Omental fat pad (tissue), 4 donors: ENCODE measurements around the gene THEM5. TPM values are rescaled to one million over a fixed set of nuclear protein-coding genes. Genes with fewer than 3 reads are reported as not detected.

Experiments used
- ATAC-seq: fragments of 150-250 bp; one replicate; pipeline ENCODE4 v1.9.1; 2016; ENCODE audit warnings: mild to moderate bottlenecking, moderate library complexity; ENCODE audit not compliant: low FRiP score
- DNase-seq: peaks from one replicate; pipeline ENCODE4 v3.0.0-alpha.2; 2019; ENCODE audit warnings: low spot score
- total RNA-seq, 4 donors: library from RNA; depleted of rRNA; stranded (reverse); fragments of >200 nt; gene quantifications; one replicate each; pipeline ENCODE4 v1.1.0, GENCODE V29; 2016
- TF ChIP-seq, protein P1 (sequence below), 3 donors: fragments of 450-650 bp; IDR thresholded peaks; one replicate each; pipeline ENCODE4 v1.5.1; 2016 to 2017; ENCODE audit warnings: antibody characterized with exemption in 3 of 3, mild to moderate bottlenecking in 3 of 3, moderate library complexity in 2 of 3

Gene THEM5
- total RNA-seq, 4 donors from 2014 or later: not detected

DNA sequence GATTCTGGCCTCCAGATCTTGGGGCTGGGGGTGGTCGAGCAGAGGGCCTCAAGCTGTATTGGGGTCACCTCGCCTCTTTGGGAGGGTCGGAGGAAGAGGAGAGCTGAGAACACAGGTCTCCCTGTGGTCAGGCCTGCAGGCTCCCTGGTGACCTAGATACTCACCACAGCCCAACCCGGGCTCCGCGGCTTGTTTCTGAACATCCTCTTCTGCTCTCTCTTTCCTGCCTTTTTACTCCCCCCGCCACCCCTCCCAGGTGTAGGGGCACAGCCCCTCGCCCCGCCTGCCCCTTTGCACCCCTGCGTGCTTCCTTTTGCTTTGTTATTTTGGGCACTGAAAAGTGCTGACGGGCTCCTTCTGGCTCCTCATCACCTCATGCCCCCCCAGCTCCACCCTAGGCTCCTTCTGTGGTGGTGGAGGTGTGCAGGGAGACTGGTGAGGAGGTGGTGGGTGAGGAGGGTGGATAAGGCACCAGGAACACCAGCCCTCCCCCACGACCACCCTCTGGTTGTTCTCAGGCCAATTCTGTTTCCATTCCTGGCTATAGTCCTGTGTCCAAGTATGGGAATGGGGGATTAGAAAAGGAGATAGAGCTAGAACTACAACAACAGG, 37.7 kb downstream of the THEM5 start:
- DNase-seq (no peak), ATAC-seq (no peak)
- TF ChIP-seq, protein P1, sequence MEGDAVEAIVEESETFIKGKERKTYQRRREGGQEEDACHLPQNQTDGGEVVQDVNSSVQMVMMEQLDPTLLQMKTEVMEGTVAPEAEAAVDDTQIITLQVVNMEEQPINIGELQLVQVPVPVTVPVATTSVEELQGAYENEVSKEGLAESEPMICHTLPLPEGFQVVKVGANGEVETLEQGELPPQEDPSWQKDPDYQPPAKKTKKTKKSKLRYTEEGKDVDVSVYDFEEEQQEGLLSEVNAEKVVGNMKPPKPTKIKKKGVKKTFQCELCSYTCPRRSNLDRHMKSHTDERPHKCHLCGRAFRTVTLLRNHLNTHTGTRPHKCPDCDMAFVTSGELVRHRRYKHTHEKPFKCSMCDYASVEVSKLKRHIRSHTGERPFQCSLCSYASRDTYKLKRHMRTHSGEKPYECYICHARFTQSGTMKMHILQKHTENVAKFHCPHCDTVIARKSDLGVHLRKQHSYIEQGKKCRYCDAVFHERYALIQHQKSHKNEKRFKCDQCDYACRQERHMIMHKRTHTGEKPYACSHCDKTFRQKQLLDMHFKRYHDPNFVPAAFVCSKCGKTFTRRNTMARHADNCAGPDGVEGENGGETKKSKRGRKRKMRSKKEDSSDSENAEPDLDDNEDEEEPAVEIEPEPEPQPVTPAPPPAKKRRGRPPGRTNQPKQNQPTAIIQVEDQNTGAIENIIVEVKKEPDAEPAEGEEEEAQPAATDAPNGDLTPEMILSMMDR (IDR thresholded peaks at IDR 0.05): no peak

DNA sequence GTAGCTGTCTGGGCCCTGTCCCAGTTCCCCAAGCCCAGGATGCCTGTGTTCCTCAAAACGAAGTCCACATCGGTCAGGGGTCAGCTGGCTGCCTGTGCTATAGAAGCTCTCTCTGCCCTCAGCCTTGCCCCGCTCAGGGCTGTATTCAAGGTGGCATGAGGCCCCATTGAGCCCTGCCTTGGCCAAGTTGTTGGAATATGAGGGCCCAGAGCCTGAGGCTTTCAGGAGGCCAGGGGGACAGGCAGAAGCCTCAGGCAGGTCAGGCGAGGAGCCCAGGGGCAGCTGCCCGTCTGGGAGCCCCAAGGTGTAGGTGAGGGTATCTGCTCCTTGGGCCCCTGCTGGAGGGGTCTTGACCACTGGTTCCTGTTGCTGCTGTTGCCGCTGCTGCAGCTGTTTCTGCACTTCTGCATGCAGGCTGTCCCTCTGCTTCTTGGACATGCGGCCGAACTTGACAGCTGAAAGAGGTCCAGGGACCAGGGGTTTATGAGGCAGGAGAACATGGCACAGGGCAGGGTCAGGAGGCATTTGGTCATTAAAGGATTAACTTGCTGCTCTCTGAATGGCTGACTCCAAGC, 38.5 kb downstream of the THEM5 start:
- TF ChIP-seq, protein P1 (IDR thresholded peaks at IDR 0.05): no peak
- DNase-seq: no peak
- no peak for ATAC-seq

DNA sequence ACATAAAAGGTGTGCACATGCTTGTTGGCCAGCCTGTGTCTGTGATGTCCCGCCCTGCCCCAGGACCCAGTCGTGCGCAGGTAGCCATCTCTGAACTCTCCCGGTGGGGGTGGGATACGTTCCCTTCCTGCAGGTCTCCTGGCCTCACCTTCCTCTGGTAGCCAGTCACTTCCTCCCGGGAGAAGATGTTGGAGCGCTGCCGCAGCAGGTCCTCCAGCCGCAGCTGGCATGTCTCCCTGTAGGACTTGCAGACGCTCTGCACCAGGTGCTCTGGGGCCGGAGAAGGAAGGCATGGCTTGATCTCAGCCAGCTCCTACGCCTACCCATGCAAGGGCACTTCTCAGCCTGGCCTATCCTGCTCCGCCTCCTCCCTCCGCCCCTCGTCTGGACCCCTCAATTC, 39.1 kb downstream of the THEM5 start:
- ATAC-seq (no peak), DNase-seq (no peak)
- TF ChIP-seq, protein P1 (IDR thresholded peaks at IDR 0.05): no peak

DNA sequence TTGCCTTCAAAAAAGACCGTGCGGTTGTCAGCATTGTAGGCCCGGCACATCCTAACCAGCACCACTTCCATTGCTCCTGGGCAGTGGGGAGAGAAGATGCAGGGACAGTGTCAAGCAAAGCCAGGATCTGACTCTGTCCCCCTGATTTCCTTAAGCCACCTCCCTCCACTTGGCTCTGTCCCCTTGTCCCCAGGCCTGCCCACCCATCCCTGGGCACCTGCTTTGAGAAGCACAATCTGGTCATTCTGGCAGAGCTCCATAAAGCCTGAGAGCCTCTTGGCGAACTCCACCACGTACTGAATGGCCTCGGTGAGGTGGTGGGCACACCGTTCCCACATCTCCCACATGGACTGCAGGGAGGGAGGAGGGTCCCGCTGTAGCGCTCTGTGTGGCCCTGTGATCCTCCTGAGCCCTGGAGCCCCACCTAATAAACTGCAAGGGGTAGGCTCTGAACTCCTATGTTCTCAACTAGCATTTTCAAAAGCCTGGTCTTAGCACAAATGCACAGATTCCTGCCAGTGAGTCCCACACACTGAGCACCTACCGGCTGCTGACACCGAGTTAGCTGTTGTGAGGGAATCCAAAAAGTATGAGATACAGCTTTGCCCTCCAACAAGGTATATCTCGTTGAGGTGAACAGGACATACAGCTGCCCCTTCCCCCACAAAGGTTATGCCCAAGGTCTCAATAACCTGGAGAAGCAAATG, 40.1 kb downstream of the THEM5 start:
- TF ChIP-seq, protein P1 (IDR thresholded peaks at IDR 0.05): no peak
- ATAC-seq: no peak
- DNase-seq: no peak

DNA sequence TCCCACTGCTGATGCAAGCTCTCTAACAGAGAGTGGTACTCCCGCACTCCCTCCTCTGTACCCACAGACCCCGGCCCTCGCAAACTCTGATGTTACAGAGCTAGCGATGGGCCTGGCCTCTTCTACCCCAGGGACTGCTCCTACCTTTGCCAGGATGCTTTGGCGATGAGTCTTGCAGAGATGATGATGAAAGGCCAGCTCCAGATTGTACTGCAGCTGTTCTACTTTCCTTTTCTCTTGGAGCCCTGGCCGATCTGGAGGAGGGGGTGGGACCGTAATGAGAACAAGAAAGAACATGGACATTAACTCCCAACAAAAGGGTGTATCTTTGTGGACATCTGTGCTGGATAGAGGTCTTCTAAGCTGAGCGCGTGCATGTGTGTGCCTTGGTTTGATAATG, 42.3 kb downstream of the THEM5 start:
- TF ChIP-seq, protein P1 (IDR thresholded peaks at IDR 0.05): no peak
- ATAC-seq (no peak), DNase-seq (no peak)

DNA sequence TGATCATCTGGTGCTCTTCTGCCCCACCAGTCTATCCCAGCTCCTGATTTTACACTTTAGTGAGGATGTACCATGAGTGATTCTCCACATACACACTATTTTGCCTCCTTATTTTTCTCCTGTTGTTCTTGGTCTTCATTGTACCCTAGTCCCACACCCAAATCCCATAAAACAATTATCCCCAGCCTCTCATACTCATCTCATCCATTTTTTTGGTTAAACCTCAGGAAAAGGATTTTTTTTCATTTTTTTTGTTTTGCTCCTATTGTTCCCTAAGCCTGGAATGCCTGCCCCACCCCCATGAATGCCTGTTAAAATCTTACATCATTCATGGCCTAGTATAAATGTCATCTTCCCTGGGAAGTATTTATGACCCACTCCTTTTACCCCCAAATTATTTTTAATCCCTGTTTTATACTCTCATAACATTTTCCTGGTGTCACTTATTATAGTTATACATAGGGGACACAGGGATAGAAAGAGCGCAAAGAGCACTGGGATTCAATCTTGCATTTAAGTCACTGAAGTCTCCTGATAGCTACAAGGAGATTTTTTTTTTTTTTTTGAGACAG, 43.4 kb downstream of the THEM5 start:
- no peak for ATAC-seq
- TF ChIP-seq, protein P1 (IDR thresholded peaks at IDR 0.05): no peak
- no peak for DNase-seq
